GM12878 (cell line): ENCODE measurements around the gene SLC17A8. TPM values are rescaled to one million over a fixed set of nuclear protein-coding genes. Genes with fewer than 3 reads are reported as not detected.

Source experiments
- ATAC-seq: fragments of 200-7000 bp; cut with Tn5 transposase; 3 replicates; pipeline ENCODE4 v1.9.1; 2020; ENCODE audit warnings: mild to moderate bottlenecking, moderate library complexity
- BruUV-seq: library from RNA; stranded (reverse); fragments of 400-500 nt; replicated peaks from 2 replicates; lab custom pipeline; 2021; lab: Mats Ljungman, UMichigan
- CTCF ChIA-PET: fragments of 300-600 bp; sonication (Branson Sonifier 250); formaldehyde crosslinking; extraction: SDS; loops from one replicate; lab custom pipeline; 2021; ENCODE audit warnings: inconsistent platforms; lab: Yijun Ruan, JAX
- POLR2A ChIA-PET: fragments of 350-600 bp; formaldehyde crosslinking; extraction: SDS; loops from one replicate; lab custom pipeline; 2021; ENCODE audit warnings: inconsistent platforms; lab: Charles Lee
- RAD21 ChIA-PET: fragments of 300-600 bp; sonication (Branson Sonifier 250); formaldehyde crosslinking; loops from one replicate; lab custom pipeline; 2023; ENCODE audit warnings: antibody characterized with exemption; ENCODE audit not compliant: unreplicated experiment; lab: Charles Lee
- SMC1A ChIA-PET: fragments of 300-600 bp; sonication (Branson Sonifier 250); formaldehyde crosslinking; loops from one replicate; lab custom pipeline; 2023; ENCODE audit not compliant: unreplicated experiment, uncharacterized antibody; lab: Charles Lee
- DNase-seq: peaks from one replicate; pipeline ENCODE4 v3.0.0-alpha.2; 2011; ENCODE audit warnings: low read depth, low spot score
- FAIRE-seq: peaks from 3 replicates; lab custom pipeline; 2011; peaks lifted over from hg19 to GRCh38; lab: Jason Lieb, UNC
- H2AFZ ChIP-seq: 2 replicates; pipeline ENCODE4 v1.6.0; 2011; ENCODE audit warnings: low read depth, low read length, control low read depth; ENCODE audit not compliant: control insufficient read depth
- H3K27ac ChIP-seq: 2 replicates; pipeline ENCODE4 v1.5.1; 2011; ENCODE audit warnings: control low read depth; ENCODE audit not compliant: control insufficient read depth, insufficient read depth
- H3K27me3 ChIP-seq, 2 experiments: replicated peaks in 1 of 2; 2 replicates each; pipeline versions ENCODE4 v1.6.0 to v1.6.1; 2011; ENCODE audit warnings: low read length in 1 of 2; ENCODE audit not compliant: control insufficient read depth in 2 of 2, insufficient read depth in 2 of 2
- H3K36me3 ChIP-seq, 2 experiments: 2 replicates each; pipeline ENCODE4 v1.5.1; 2011; ENCODE audit warnings: low read length in 1 of 2; ENCODE audit not compliant: control insufficient read depth in 2 of 2, insufficient read depth in 2 of 2
- H3K4me1 ChIP-seq: 2 replicates; pipeline ENCODE4 v1.6.1; 2011; ENCODE audit warnings: mild to moderate bottlenecking, low read length, moderate library complexity, mixed read lengths; ENCODE audit not compliant: control insufficient read depth, insufficient read depth
- H3K4me2 ChIP-seq: 2 replicates; pipeline ENCODE4 v1.6.0; 2011; ENCODE audit warnings: control low read depth; ENCODE audit not compliant: control insufficient read depth, insufficient read depth
- H3K4me3 ChIP-seq: fragments of 200-600 bp; sonication (generic); 2 replicates; pipeline ENCODE4 v1.5.1; 2016
- H3K79me2 ChIP-seq: 2 replicates; pipeline ENCODE4 v1.6.0; 2011; ENCODE audit warnings: low read length; ENCODE audit not compliant: control insufficient read depth, insufficient read depth
- H3K9ac ChIP-seq: 2 replicates; pipeline ENCODE4 v1.8.0; 2011; ENCODE audit warnings: low read length, control low read depth, mixed read lengths; ENCODE audit not compliant: control insufficient read depth, insufficient read depth
- H3K9me3 ChIP-seq: replicated peaks from 3 replicates; pipeline ENCODE4 v1.5.1; 2011; ENCODE audit warnings: mild to moderate bottlenecking, low read length; ENCODE audit not compliant: control insufficient read depth, insufficient read depth
- H4K20me1 ChIP-seq: 2 replicates; pipeline ENCODE4 v1.6.0; 2011; ENCODE audit not compliant: control insufficient read depth, insufficient read depth
- BACH1 ChIP-seq: fragments of 450-650 bp; IDR thresholded peaks from 2 replicates; pipeline ENCODE4 v1.6.1; 2017; ENCODE audit warnings: mild to moderate bottlenecking, borderline replicate concordance
- CBX3 ChIP-seq: fragments of 200-600 bp; sonication (generic); IDR thresholded peaks from 2 replicates; pipeline ENCODE4 v1.6.1; 2016; ENCODE audit warnings: low read depth, borderline replicate concordance
- CUX1 ChIP-seq: IDR thresholded peaks from 2 replicates; pipeline ENCODE4 v1.6.1; 2012; ENCODE audit warnings: improper control_type of control experiment, low read depth, low read length; ENCODE audit not compliant: insufficient replicate concordance
- E2F8 ChIP-seq: fragments of 450-650 bp; IDR thresholded peaks from 2 replicates; pipeline ENCODE4 v1.6.1; 2018; ENCODE audit warnings: mild to moderate bottlenecking, low read depth, moderate library complexity; ENCODE audit not compliant: partially characterized antibody
- IKZF1 ChIP-seq: fragments of 450-650 bp; conservative IDR thresholded peaks from 2 replicates; pipeline ENCODE4 v1.6.1; 2017; ENCODE audit warnings: antibody characterized with exemption, mild to moderate bottlenecking
- JUND ChIP-seq: IDR thresholded peaks from 2 replicates; pipeline ENCODE4 v1.6.1; 2012; ENCODE audit warnings: low read depth, mild to moderate bottlenecking, low read length, improper control_type of control experiment, moderate library complexity
- MXI1 ChIP-seq: fragments of 150-350 bp; IDR thresholded peaks from 2 replicates; pipeline ENCODE4 v1.6.1; 2011; ENCODE audit warnings: low read depth, mild to moderate bottlenecking, inconsistent platforms, low read length, improper control_type of control experiment
- RELA ChIP-seq: fragments of 450-650 bp; IDR thresholded peaks from 2 replicates; pipeline ENCODE4 v1.8.0; 2014; ENCODE audit warnings: borderline replicate concordance; ENCODE audit not compliant: partially characterized antibody
- SP1 ChIP-seq: IDR thresholded peaks from one replicate; pipeline ENCODE4 v1.6.1; 2011; ENCODE audit warnings: low read depth, low read length
- TBL1XR1 ChIP-seq: IDR thresholded peaks from 2 replicates; pipeline ENCODE4 v1.6.1; 2012; ENCODE audit warnings: low read depth, low read length, improper control_type of control experiment
- ZNF687 ChIP-seq: fragments of 450-650 bp; IDR thresholded peaks from 2 replicates; pipeline ENCODE4 v1.6.1; 2017; ENCODE audit warnings: mild to moderate bottlenecking, moderate library complexity
- WGBS: methylation state at CpG from one replicate; pipeline ENCODE4 v1.1.6; 2016; ENCODE audit warnings: low lambda C conversion rate; ENCODE audit not compliant: insufficient replicate concordance, insufficient coverage; ENCODE audit errors: missing lambda C conversion rate; 5-methylcytosine and 5-hydroxymethylcytosine counted together
- in situ Hi-C: fragments of 300-500 bp; cut with MboI; formaldehyde crosslinking; loops from 9 replicates; pipeline ENCODE4 v1.14.3; 2018; ENCODE audit warnings: mixed read lengths
- intact Hi-C: fragments of 100-400 bp; cut with micrococcal nuclease; formaldehyde crosslinking; loops from one replicate; pipeline ENCODE4 v1.14.2; 2022; ENCODE audit not compliant: unreplicated experiment
- polyA plus RNA-seq, 11 experiments: library from polyadenylated mRNA; depleted of rRNA in 4 of 11; unstranded in 6 of 11; stranded (reverse) in 5 of 11; fragments of >200 nt; fragmentation: Nextera tagmentation in 4 of 11; fragmentation: Illumina TruSeq in 1 of 11; extraction: Ambion mirVana in 4 of 11; extraction: Trizol in 1 of 11; gene quantifications; 1 replicate in 1 of 11; 2 replicates in 10 of 11; pipeline versions ENCODE4 v1.2.1 to v1.2.3, GENCODE V29; 2011 to 2016; ENCODE audit warnings: inconsistent platforms in 2 of 11, missing spikeins in 2 of 11, low read depth in 1 of 11
- total RNA-seq, 4 experiments: library from RNA; depleted of rRNA in 3 of 4; stranded (reverse); fragments of >200 nt in 3 of 4; fragmentation: Illumina TruSeq in 1 of 4; extraction: Trizol in 1 of 4; gene quantifications; 2 replicates each; pipeline versions ENCODE4 v1.2.1 to v1.2.3, GENCODE V29; 2013 to 2021

The SLC17A8 gene
- total and polyA plus RNA-seq, 10 of the 15 experiments (the other 5 are each of a cell fraction or from before 2014, with no cell fraction given) = 0.18 TPM; not detected in 9

- Histone ChIP-seq H3K4me3 (no peak overlapping the region), H3K4me1 (no peaks in the 10 kb centered on the region), H2AFZ (no peak overlapping the region), H3K9ac (no peak overlapping the region), H3K79me2 (no peaks in the 10 kb centered on the region), H4K20me1 (no peaks in the 10 kb centered on the region), H3K36me3 (no peaks in the 10 kb centered on the region), H3K9me3 (no peaks in the 10 kb centered on the region), H3K27me3 (no peaks in the 10 kb centered on the region), H3K27ac (no peak overlapping the region), H3K4me2 (no peak overlapping the region)
- DNase-seq (no peak), ATAC-seq (no peak), FAIRE-seq (no peak)
- SMC1A ChIA-PET = no interaction called here
- WGBS = 17% methylated on average over 3 of the region's 3 CpGs
- CTCF ChIA-PET = interaction anchor here (0.8 kb wide), 1 partner anchor 211 kb away, joined by 3 read pairs; no protein-coding TSS in a partner anchor
- in situ Hi-C loops = no loop called here
- no TSS peak for BruUV-seq
- RAD21 ChIA-PET = no interaction called here
- POLR2A ChIA-PET = no interaction called here
- intact Hi-C loops = no loop called here
- TF ChIP-seq CBX3 (no peak), MXI1 (no peak), ZNF687 (no peak), BACH1 (no peak), SP1 (no peak), IKZF1 (no peak), RELA (no peak), CUX1 (no peak), E2F8 (no peak), JUND (no peak), TBL1XR1 (no peak)
These were observed 103.8 kb downstream of the SLC17A8 start for GRCh38 chr12:100460702-100461101.
